ENCODE results near the gene ANO3.
A peak's percentile ranks its signal among the peaks of the same experiment; 100 is the strongest.

- TF ChIP-seq CTCF (IDR thresholded peaks at IDR 0.05; ENCODE audit: low read depth, low read length) (peak; percentile 42), EZH2phosphoT487 (IDR thresholded peaks at IDR 0.05; ENCODE audit: low read depth) (no peak)
These were observed 191.1 kb downstream of the ANO3 start for GRCh38 chr11:26522912-26523610.
